ENCODE data around the gene BLMH. TPM values are rescaled to one million over a fixed set of nuclear protein-coding genes. Genes with fewer than 3 reads are reported as not detected.

Gene BLMH
- total RNA-seq, 1 experiment from 2014 or later, result 94.3 TPM

- no peaks in the 10 kb centered on the region for H3K9me3 ChIP-seq (ENCODE audit: low read depth, low read length, poor library complexity, severe bottlenecking)
- H3K4me3 ChIP-seq (ENCODE audit: low read depth, low read length, poor library complexity, severe bottlenecking), result no peak overlapping the region
- intact Hi-C loops (cut with micrococcal nuclease; ENCODE audit: unreplicated experiment), result loop anchor here (5.0 kb wide), 1 partner anchor 173 kb away; no protein-coding TSS in a partner anchor
- no peak overlapping the region for H3K27ac ChIP-seq (ENCODE audit: low read depth, low read length, poor library complexity, severe bottlenecking)
- TF ChIP-seq CTCF (conservative IDR thresholded peaks at IDR 0.05; ENCODE audit: low read depth, low read length) (no peak), EZH2 (IDR thresholded peaks at IDR 0.05; ENCODE audit: borderline replicate concordance, low read depth, low read length, poor library complexity, severe bottlenecking) (no peak)
- no peak for DNase-seq (ENCODE audit: low spot score)
- H3K27me3 ChIP-seq (replicated peaks; ENCODE audit: insufficient read depth, low read depth, low read length, poor library complexity), result no peaks in the 10 kb centered on the region
- H3K4me1 ChIP-seq (ENCODE audit: insufficient read depth, low read length, poor library complexity, severe bottlenecking), result peaks cover 7% of the 10 kb centered on the region
- BruUV-seq (replicated peaks), result no TSS peak
- peaks cover 52% of the 10 kb centered on the region for H3K36me3 ChIP-seq (ENCODE audit: insufficient read depth, low read length, poor library complexity, severe bottlenecking)
- ChIA-PET CTCF (no interaction called here), POLR2A (ENCODE audit: low non-redundant PET) (no interaction called here)
Observed at GRCh38 chr17:30274887-30275286, 16.9 kb downstream of the BLMH start.

- peaks cover 54% of the 10 kb centered on the region for H3K36me3 ChIP-seq (ENCODE audit: insufficient read depth, low read length, poor library complexity, severe bottlenecking)
- no TSS peak for BruUV-seq (replicated peaks)
- POLR2A ChIA-PET (ENCODE audit: low non-redundant PET), result interaction anchor here (0.7 kb wide), 1 partner anchor 51 kb away, joined by 7 read pairs; no protein-coding TSS in a partner anchor
- peak; percentile 49 for DNase-seq (ENCODE audit: low spot score)
- no peaks in the 10 kb centered on the region for H3K9me3 ChIP-seq (ENCODE audit: low read depth, low read length, poor library complexity, severe bottlenecking)
- intact Hi-C loops (cut with micrococcal nuclease; ENCODE audit: unreplicated experiment), result no loop called here
- H3K4me3 ChIP-seq (ENCODE audit: low read depth, low read length, poor library complexity, severe bottlenecking), result no peak overlapping the region
- H3K27me3 ChIP-seq (replicated peaks; ENCODE audit: insufficient read depth, low read depth, low read length, poor library complexity), result no peaks in the 10 kb centered on the region
- CTCF ChIA-PET, result no interaction called here
- TF ChIP-seq EZH2 (IDR thresholded peaks at IDR 0.05; ENCODE audit: borderline replicate concordance, low read depth, low read length, poor library complexity, severe bottlenecking), result no peak
- H3K4me1 ChIP-seq (ENCODE audit: insufficient read depth, low read length, poor library complexity, severe bottlenecking), result peaks cover 7% of the 10 kb centered on the region
- H3K27ac ChIP-seq (ENCODE audit: low read depth, low read length, poor library complexity, severe bottlenecking), result peak overlapping the region; percentile 40
Observed at GRCh38 chr17:30273373-30273772, 18.4 kb downstream of the BLMH start.

GRCh38 chr17:30271102-30271501 lies 20.6 kb downstream of the BLMH start:
- BruUV-seq (replicated peaks), result no TSS peak
- H3K27ac ChIP-seq (ENCODE audit: low read depth, low read length, poor library complexity, severe bottlenecking), result no peak overlapping the region
- H3K27me3 ChIP-seq (replicated peaks; ENCODE audit: insufficient read depth, low read depth, low read length, poor library complexity), result no peaks in the 10 kb centered on the region
- ChIA-PET POLR2A (ENCODE audit: low non-redundant PET) (no interaction called here), CTCF (no interaction called here)
- intact Hi-C loops (cut with micrococcal nuclease; ENCODE audit: unreplicated experiment), result no loop called here
- TF ChIP-seq EZH2 (IDR thresholded peaks at IDR 0.05; ENCODE audit: borderline replicate concordance, low read depth, low read length, poor library complexity, severe bottlenecking) (no peak), CTCF (conservative IDR thresholded peaks at IDR 0.05; ENCODE audit: low read depth, low read length) (no peak)
- peaks cover 58% of the 10 kb centered on the region for H3K36me3 ChIP-seq (ENCODE audit: insufficient read depth, low read length, poor library complexity, severe bottlenecking)
- H3K4me3 ChIP-seq (ENCODE audit: low read depth, low read length, poor library complexity, severe bottlenecking), result no peak overlapping the region
- peaks cover 7% of the 10 kb centered on the region for H3K4me1 ChIP-seq (ENCODE audit: insufficient read depth, low read length, poor library complexity, severe bottlenecking)
- H3K9me3 ChIP-seq (ENCODE audit: low read depth, low read length, poor library complexity, severe bottlenecking), result no peaks in the 10 kb centered on the region
- no peak for DNase-seq (ENCODE audit: low spot score)

- no peak for DNase-seq (ENCODE audit: low spot score)
- CTCF ChIA-PET, result no interaction called here
- no peak overlapping the region for H3K4me3 ChIP-seq (ENCODE audit: low read depth, low read length, poor library complexity, severe bottlenecking)
- H3K27me3 ChIP-seq (replicated peaks; ENCODE audit: insufficient read depth, low read depth, low read length, poor library complexity), result no peaks in the 10 kb centered on the region
- no peaks in the 10 kb centered on the region for H3K9me3 ChIP-seq (ENCODE audit: low read depth, low read length, poor library complexity, severe bottlenecking)
- no peak overlapping the region for H3K27ac ChIP-seq (ENCODE audit: low read depth, low read length, poor library complexity, severe bottlenecking)
- no peaks in the 10 kb centered on the region for H3K4me1 ChIP-seq (ENCODE audit: insufficient read depth, low read length, poor library complexity, severe bottlenecking)
- intact Hi-C loops (cut with micrococcal nuclease; ENCODE audit: unreplicated experiment), result no loop called here
- no peak for TF ChIP-seq EZH2 (IDR thresholded peaks at IDR 0.05; ENCODE audit: borderline replicate concordance, low read depth, low read length, poor library complexity, severe bottlenecking)
- no peak for TF ChIP-seq CTCF (conservative IDR thresholded peaks at IDR 0.05; ENCODE audit: low read depth, low read length)
- POLR2A ChIA-PET (ENCODE audit: low non-redundant PET), result no interaction called here
- BruUV-seq (replicated peaks), result no TSS peak
- H3K36me3 ChIP-seq (ENCODE audit: insufficient read depth, low read length, poor library complexity, severe bottlenecking), result peaks cover 58% of the 10 kb centered on the region
Observed at GRCh38 chr17:30267625-30268024, 24.1 kb downstream of the BLMH start.

Measured in A673 (cell line).